PC-9 (cell line): ENCODE results near the gene SLC38A10.

ENCODE experiments used
- EZH2 ChIP-seq: fragments of 200-600 bp; sonication (generic); IDR thresholded peaks from 2 replicates; pipeline ENCODE4 v1.8.0; 2017; ENCODE audit warnings: antibody characterized with exemption, low read depth
- TF ChIP-seq, protein P1 (sequence below): fragments of 200-600 bp; sonication (generic); conservative IDR thresholded peaks from 2 replicates; pipeline ENCODE4 v1.6.1; 2017; ENCODE audit warnings: mixed run types, antibody characterized with exemption, mild to moderate bottlenecking, moderate library complexity

DNA sequence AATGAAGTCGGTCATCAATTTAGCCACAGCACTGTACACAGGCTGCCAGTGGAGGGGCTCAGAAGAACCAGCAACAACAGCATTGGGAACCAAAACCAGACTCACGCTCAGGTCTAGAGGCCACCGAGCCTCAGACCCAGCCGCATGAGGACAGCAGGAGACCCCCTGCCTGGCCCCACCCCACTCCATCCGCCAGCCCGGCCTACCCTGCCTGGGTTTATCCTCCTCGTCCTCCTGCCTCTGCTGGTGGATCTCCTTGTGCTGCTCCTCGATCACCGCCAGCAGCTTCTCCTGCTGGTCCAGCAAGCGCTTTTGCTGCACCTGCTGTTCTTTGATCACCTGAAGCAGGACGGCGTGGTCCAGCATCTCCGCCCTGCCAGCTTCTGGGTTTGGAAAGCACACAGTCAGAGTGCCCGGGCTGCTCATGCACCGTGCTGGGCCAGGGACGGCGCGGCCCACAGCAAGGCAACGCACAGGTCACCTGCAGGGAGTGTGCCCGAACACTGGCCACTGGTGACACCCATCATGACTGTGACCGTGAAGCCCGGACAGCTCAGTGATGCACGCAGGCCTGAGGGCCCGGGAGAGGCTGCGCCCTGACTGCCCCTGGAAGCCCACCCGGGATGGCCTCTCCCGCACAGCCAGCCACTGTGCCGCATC, 48.3 kb downstream of the SLC38A10 start:
- TF ChIP-seq EZH2 = no peak
- TF ChIP-seq, protein P1, sequence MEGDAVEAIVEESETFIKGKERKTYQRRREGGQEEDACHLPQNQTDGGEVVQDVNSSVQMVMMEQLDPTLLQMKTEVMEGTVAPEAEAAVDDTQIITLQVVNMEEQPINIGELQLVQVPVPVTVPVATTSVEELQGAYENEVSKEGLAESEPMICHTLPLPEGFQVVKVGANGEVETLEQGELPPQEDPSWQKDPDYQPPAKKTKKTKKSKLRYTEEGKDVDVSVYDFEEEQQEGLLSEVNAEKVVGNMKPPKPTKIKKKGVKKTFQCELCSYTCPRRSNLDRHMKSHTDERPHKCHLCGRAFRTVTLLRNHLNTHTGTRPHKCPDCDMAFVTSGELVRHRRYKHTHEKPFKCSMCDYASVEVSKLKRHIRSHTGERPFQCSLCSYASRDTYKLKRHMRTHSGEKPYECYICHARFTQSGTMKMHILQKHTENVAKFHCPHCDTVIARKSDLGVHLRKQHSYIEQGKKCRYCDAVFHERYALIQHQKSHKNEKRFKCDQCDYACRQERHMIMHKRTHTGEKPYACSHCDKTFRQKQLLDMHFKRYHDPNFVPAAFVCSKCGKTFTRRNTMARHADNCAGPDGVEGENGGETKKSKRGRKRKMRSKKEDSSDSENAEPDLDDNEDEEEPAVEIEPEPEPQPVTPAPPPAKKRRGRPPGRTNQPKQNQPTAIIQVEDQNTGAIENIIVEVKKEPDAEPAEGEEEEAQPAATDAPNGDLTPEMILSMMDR = no peak
